Keratinocyte (primary cell): ENCODE data around the gene CACNB2. TPM values are rescaled to one million over a fixed set of nuclear protein-coding genes. Genes with fewer than 3 reads are reported as not detected.
A peak's percentile ranks its signal among the peaks of the same experiment; 100 is the strongest.

Experiments used
- DNase-seq: peaks from one replicate; pipeline ENCODE4 v3.0.0-alpha.2; 2011; ENCODE audit warnings: low read depth, missing footprints, low spot score
- FAIRE-seq: peaks from 2 replicates; lab custom pipeline; 2011; peaks lifted over from hg19 to GRCh38; lab: Jason Lieb, UNC
- H2AFZ ChIP-seq: 2 replicates; pipeline ENCODE4 v1.6.0; 2012; ENCODE audit warnings: low read length, control low read depth, inconsistent platforms; ENCODE audit not compliant: control insufficient read depth
- H3K27ac ChIP-seq: 2 replicates; pipeline ENCODE4 v1.5.1; 2011; ENCODE audit warnings: low read length; ENCODE audit not compliant: control insufficient read depth, insufficient read depth
- H3K27me3 ChIP-seq: 3 replicates; pipeline ENCODE4 v1.6.0; 2011; ENCODE audit warnings: low read length; ENCODE audit not compliant: control insufficient read depth, insufficient read depth; ENCODE audit errors: extremely low read depth
- H3K36me3 ChIP-seq, 2 experiments: 2 replicates in 1 of 2; 3 replicates in 1 of 2; pipeline ENCODE4 v1.5.1; 2011; ENCODE audit warnings: low read length in 2 of 2, mild to moderate bottlenecking in 1 of 2; ENCODE audit not compliant: control insufficient read depth in 2 of 2, insufficient read depth in 2 of 2; ENCODE audit errors: extremely low read depth in 1 of 2
- H3K4me1 ChIP-seq: 3 replicates; pipeline ENCODE4 v1.5.1; 2011; ENCODE audit warnings: low read length; ENCODE audit not compliant: control insufficient read depth, insufficient read depth; ENCODE audit errors: extremely low read depth
- H3K4me2 ChIP-seq: 3 replicates; pipeline ENCODE4 v1.6.0; 2011; ENCODE audit warnings: low read depth, low read length; ENCODE audit not compliant: control insufficient read depth, insufficient read depth; ENCODE audit errors: extremely low read depth
- H3K4me3 ChIP-seq, 3 experiments: fragments of 200-600 bp in 1 of 3; sonication (generic) in 1 of 3; 2 replicates in 2 of 3; 3 replicates in 1 of 3; pipeline ENCODE4 v1.5.1; 2011 to 2016; ENCODE audit warnings: low read length in 3 of 3, mild to moderate bottlenecking in 3 of 3, control low read depth in 2 of 3, inconsistent platforms in 1 of 3, low read depth in 1 of 3, mixed read lengths in 1 of 3, mixed run types in 1 of 3, moderate library complexity in 1 of 3; ENCODE audit not compliant: control insufficient read depth in 2 of 3, insufficient read depth in 2 of 3; ENCODE audit errors: extremely low read depth in 1 of 3
- H3K79me2 ChIP-seq: 2 replicates; pipeline ENCODE4 v1.6.0; 2012; ENCODE audit warnings: low read length; ENCODE audit not compliant: control insufficient read depth, insufficient read depth
- H3K9ac ChIP-seq: 3 replicates; pipeline ENCODE4 v1.6.0; 2011; ENCODE audit warnings: low read length; ENCODE audit not compliant: control insufficient read depth, insufficient read depth; ENCODE audit errors: extremely low read depth
- H3K9me1 ChIP-seq: 3 replicates; pipeline ENCODE4 v1.6.0; 2011; ENCODE audit warnings: low read length; ENCODE audit not compliant: control insufficient read depth, insufficient read depth; ENCODE audit errors: extremely low read depth
- H3K9me3 ChIP-seq: 2 replicates; pipeline ENCODE4 v1.5.1; 2012; ENCODE audit warnings: low read depth, low read length; ENCODE audit not compliant: control insufficient read depth
- H4K20me1 ChIP-seq: 3 replicates; pipeline ENCODE4 v1.6.0; 2011; ENCODE audit warnings: low read length; ENCODE audit not compliant: control insufficient read depth, insufficient read depth; ENCODE audit errors: extremely low read depth
- CTCF ChIP-seq, 3 experiments: IDR thresholded peaks in 1 of 3; conservative IDR thresholded peaks in 1 of 3; optimal IDR thresholded peaks in 1 of 3; 2 replicates in 2 of 3; 3 replicates in 1 of 3; pipeline versions ENCODE3 to v1.5.1; 2011; ENCODE audit warnings: low read length in 3 of 3, mild to moderate bottlenecking in 3 of 3, moderate library complexity in 2 of 3, control low read depth in 1 of 3, inconsistent platforms in 1 of 3; ENCODE audit not compliant: insufficient read depth in 2 of 3; ENCODE audit errors: extremely low read depth in 1 of 3
- EZH2 ChIP-seq: IDR thresholded peaks from one replicate; pipeline ENCODE4 v1.6.1; 2012; ENCODE audit warnings: inconsistent platforms, mild to moderate bottlenecking, low read length, moderate library complexity
- dilution Hi-C: fragments of 300-500 bp; cut with MboI; formaldehyde crosslinking; loops from one replicate; pipeline ENCODE4 v1.7.0; 2020; ENCODE audit warnings: low sequenced_read_pairs; ENCODE audit not compliant: extremely low pct_ligation_motif_present
- polyA plus RNA-seq, 5 experiments: library from polyadenylated mRNA; depleted of rRNA in 3 of 5; stranded (reverse) in 3 of 5; stranded (forward) in 1 of 5; unstranded in 1 of 5; fragments of >200 nt; gene quantifications; 1 replicate in 1 of 5; 2 replicates in 3 of 5; 3 replicates in 1 of 5; pipeline versions ENCODE4 v1.2.1 to v1.2.3, GENCODE V29; 2011 to 2012; ENCODE audit warnings: missing spikeins in 2 of 5, low read depth in 1 of 5, low replicate concordance in 1 of 5

The CACNB2 gene
- polyA plus RNA-seq, 1 donor (not counting 4 experiments of a cell fraction or from before 2014, with no cell fraction given) = 0.03 TPM

GRCh38 chr10:18216482-18216881 lies 76.3 kb downstream of the CACNB2 start:
- Histone ChIP-seq H3K4me1 (peaks cover 5% of the 10 kb centered on the region), H3K27ac (no peak overlapping the region), H3K4me2 (no peak overlapping the region), H3K4me3 (no peak overlapping the region), H3K9me1 (no peaks in the 10 kb centered on the region), H2AFZ (no peak overlapping the region), H3K27me3 (no peaks in the 10 kb centered on the region), H3K9me3 (no peaks in the 10 kb centered on the region), H3K79me2 (no peaks in the 10 kb centered on the region), H4K20me1 (no peaks in the 10 kb centered on the region), H3K36me3 (no peaks in the 10 kb centered on the region), H3K9ac (no peak overlapping the region)
- DNase-seq = no peak
- TF ChIP-seq CTCF (optimal IDR thresholded peaks at IDR 0.05 in 1 of 3, IDR thresholded peaks at IDR 0.05 in 1 of 3, conservative IDR thresholded peaks at IDR 0.05 in 1 of 3; ENCODE audit: extremely low read depth in 1 of 3, insufficient read depth in 2 of 3, low read length in 3 of 3) = peak; percentile 30 to 56 (median 47)
- TF ChIP-seq EZH2 = no peak
- FAIRE-seq = peak; percentile 77
- dilution Hi-C loops = no loop called here

GRCh38 chr10:18217577-18217976 lies 77.4 kb downstream of the CACNB2 start:
- dilution Hi-C loops = no loop called here

More at GRCh38 chr10:18217577-18217976, 77.4 kb downstream of the CACNB2 start:
- no peak overlapping the region for H2AFZ ChIP-seq
- no peak overlapping the region for H3K9ac ChIP-seq
- H3K27me3 ChIP-seq = no peaks in the 10 kb centered on the region
- peaks cover 5% of the 10 kb centered on the region for H3K4me1 ChIP-seq
- no peak for TF ChIP-seq CTCF (optimal IDR thresholded peaks at IDR 0.05 in 1 of 3, IDR thresholded peaks at IDR 0.05 in 1 of 3, conservative IDR thresholded peaks at IDR 0.05 in 1 of 3; ENCODE audit: extremely low read depth in 1 of 3, insufficient read depth in 2 of 3, low read length in 3 of 3)
- no peak for TF ChIP-seq EZH2
- H3K4me3 ChIP-seq = no peak overlapping the region
- DNase-seq = no peak
- FAIRE-seq = no peak
- H4K20me1 ChIP-seq = no peaks in the 10 kb centered on the region
- H3K9me1 ChIP-seq = no peaks in the 10 kb centered on the region
- H3K9me3 ChIP-seq = no peaks in the 10 kb centered on the region
- no peak overlapping the region for H3K4me2 ChIP-seq
- no peaks in the 10 kb centered on the region for H3K36me3 ChIP-seq
- no peaks in the 10 kb centered on the region for H3K79me2 ChIP-seq
- no peak overlapping the region for H3K27ac ChIP-seq
